GM12873 (cell line): ENCODE measurements around the gene AKR1C8.

ENCODE experiments used
- TF ChIP-seq, protein P1 (sequence below): IDR thresholded peaks from 2 replicates; pipeline ENCODE4 v1.5.1; 2012; ENCODE audit warnings: low read depth, mild to moderate bottlenecking, moderate library complexity, low read length, control low read depth; ENCODE audit not compliant: insufficient read depth; ENCODE audit errors: missing control alignments

Gene AKR1C8

GRCh38 chr10:5116621-5117020 lies 68.3 kb downstream of the AKR1C8 start:
- TF ChIP-seq, protein P1, sequence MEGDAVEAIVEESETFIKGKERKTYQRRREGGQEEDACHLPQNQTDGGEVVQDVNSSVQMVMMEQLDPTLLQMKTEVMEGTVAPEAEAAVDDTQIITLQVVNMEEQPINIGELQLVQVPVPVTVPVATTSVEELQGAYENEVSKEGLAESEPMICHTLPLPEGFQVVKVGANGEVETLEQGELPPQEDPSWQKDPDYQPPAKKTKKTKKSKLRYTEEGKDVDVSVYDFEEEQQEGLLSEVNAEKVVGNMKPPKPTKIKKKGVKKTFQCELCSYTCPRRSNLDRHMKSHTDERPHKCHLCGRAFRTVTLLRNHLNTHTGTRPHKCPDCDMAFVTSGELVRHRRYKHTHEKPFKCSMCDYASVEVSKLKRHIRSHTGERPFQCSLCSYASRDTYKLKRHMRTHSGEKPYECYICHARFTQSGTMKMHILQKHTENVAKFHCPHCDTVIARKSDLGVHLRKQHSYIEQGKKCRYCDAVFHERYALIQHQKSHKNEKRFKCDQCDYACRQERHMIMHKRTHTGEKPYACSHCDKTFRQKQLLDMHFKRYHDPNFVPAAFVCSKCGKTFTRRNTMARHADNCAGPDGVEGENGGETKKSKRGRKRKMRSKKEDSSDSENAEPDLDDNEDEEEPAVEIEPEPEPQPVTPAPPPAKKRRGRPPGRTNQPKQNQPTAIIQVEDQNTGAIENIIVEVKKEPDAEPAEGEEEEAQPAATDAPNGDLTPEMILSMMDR, result no peak

DNA sequence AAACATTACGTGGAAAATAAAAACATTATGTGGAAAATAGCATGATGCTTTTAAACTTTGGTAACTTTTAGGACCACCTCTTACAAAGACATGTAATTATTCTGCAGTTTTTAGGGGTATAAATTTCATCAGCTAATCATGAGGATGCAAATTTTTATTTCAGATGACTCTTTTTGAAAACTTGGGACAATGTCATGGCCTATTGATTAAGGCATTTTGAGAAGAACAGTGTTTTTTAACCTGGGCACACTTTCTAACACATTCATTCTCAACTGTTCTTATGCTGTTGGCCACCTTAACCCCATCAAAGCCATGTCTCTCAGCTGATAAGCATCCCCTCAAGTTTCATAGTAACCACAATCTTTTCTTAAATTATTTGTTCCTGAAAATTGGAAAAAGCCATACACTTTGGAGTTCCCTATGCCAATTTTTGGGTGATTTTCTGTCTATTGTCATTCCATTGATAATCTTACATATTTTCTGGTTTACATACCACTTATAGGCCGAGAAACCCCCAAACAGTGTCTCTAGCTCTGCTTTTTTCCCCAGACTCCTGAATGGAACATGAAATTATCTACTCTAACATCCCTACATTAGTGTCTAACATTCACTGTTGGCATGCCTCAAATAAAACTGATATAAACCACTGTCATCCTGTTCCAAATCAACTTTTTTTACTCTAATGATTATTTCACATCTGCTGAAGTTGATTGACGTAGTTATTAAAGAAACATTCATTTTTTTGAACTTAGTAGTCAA lies 76.1 kb downstream of the AKR1C8 start:
- TF ChIP-seq, protein P1, result no peak

DNA sequence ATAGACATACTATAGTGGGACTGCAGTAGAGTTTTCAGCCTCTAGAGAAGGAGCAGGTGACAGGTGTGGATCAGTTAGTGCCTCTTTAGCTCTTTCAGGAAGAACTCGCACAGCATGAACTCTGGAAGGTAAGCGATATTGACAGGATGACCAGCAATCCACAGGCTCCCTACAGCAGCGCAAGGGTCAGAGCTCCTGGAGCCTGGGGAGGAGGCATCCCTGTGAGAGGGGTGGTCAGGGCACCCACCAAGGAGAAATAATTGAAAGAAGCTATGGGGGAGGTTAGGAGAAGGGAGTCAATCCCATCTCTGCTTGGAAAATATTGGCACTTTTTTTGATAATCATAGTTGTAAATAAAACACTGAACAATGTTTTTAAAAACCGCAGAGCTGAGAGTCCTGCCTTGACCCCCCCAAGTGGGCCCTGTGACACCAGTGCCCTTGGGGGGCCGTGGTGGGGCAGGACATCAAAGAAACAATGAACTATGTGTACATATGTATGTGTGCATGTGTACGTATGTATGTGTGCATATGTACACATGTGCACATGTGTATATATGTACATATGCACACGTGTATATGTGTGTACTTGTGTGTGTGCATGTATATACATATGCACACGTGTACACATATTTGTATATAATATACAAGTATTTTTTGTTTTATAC lies 77.0 kb downstream of the AKR1C8 start:
- TF ChIP-seq, protein P1, result no peak

DNA sequence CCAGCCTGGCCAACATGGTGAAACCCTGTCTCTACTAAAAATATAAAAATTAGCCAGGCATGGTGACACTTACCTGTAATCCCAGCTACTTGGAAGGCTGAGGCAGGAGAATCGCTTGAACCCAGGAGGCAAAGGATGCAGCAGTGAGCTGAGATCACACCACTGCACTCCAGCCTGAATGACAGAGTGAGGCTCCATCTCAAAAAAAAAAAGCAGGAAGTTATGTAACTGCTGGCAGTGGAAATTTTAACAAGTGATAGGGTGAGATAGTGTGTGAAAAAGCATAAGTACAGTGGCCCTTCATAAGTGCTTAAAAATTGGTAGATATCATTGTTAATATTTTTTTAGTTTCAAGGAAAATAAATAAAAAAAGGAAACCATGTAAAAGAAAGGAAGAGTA lies 78.4 kb downstream of the AKR1C8 start:
- TF ChIP-seq, protein P1, result no peak

- TF ChIP-seq, protein P1, result no peak
Measured at GRCh38 chr10:5105626-5106025, 79.3 kb downstream of the AKR1C8 start.
